ENCODE data around the gene NANOS2. TPM values are rescaled to one million over a fixed set of nuclear protein-coding genes. Genes with fewer than 3 reads are reported as not detected.

Gene NANOS2
- total RNA-seq, 6 experiments from 2014 or later: not detected

Other genes starting within 250 kb of the NANOS2 start
- gene GIPR, start 246.6 kb downstream of the NANOS2 start, total RNA-seq: under 1 TPM in 4 of 6 experiments, not detected in 2; 0.07 to 0.23 (median 0.18) TPM
- gene SNRPD2, start 222.8 kb downstream of the NANOS2 start, total RNA-seq: 10 to 100 TPM; 79.7 to 92.5 (median 88.2) TPM
- gene QPCTL, start 222.1 kb downstream of the NANOS2 start, total RNA-seq: 1 to 10 TPM; 4.4 to 6.9 (median 5.9) TPM
- 10 to 100 TPM in 1 of 6 experiments, 1 to 10 TPM in 5; 5.6 to 12.4 (median 7.4) TPM for gene FBXO46, start 183.9 kb downstream of the NANOS2 start, total RNA-seq
- under 1 TPM in 1 of 6 experiments, not detected in 5; 0.24 TPM for gene MEIOSIN, start 181.3 kb downstream of the NANOS2 start, total RNA-seq
- 10 to 100 TPM in 3 of 6 experiments, 1 to 10 TPM in 3; 7.8 to 11.6 (median 9.5) TPM for gene SIX5, start 145.5 kb downstream of the NANOS2 start, total RNA-seq
- gene DMPK, start 132.3 kb downstream of the NANOS2 start, total RNA-seq: 10 to 100 TPM in 1 of 6 experiments, 1 to 10 TPM in 5; 4.3 to 14.9 (median 8.7) TPM
- 10 to 100 TPM in 4 of 6 experiments, 1 to 10 TPM in 2; 8.3 to 14.3 (median 11.9) TPM for gene DMWD, start 121.9 kb downstream of the NANOS2 start, total RNA-seq
- gene RSPH6A, start 99.5 kb downstream of the NANOS2 start, total RNA-seq: not detected
- gene SYMPK, start 51.6 kb downstream of the NANOS2 start, total RNA-seq: 10 to 100 TPM; 31.1 to 50.1 (median 42.0) TPM
- 10 to 100 TPM; 18.2 to 36.1 (median 25.3) TPM for gene FOXA3, start 50.5 kb downstream of the NANOS2 start, total RNA-seq
- gene IRF2BP1, start 28.6 kb downstream of the NANOS2 start, total RNA-seq: 10 to 100 TPM; 12.8 to 21.5 (median 15.5) TPM
- gene MYPOP, start 12.2 kb downstream of the NANOS2 start, total RNA-seq: 1 to 10 TPM; 2.5 to 5.2 (median 3.9) TPM
- 1 to 10 TPM in 2 of 6 experiments, under 1 TPM in 4; 0.66 to 2.5 (median 0.85) TPM for gene NOVA2, start 59.1 kb upstream of the NANOS2 start, total RNA-seq
- 1 to 10 TPM; 5.8 to 9.7 (median 8.1) TPM for gene CCDC61, start 80.7 kb upstream of the NANOS2 start, total RNA-seq
- 1 to 10 TPM in 1 of 6 experiments, under 1 TPM in 1, not detected in 4; 0.86 to 1.1 TPM for gene PGLYRP1, start 108.3 kb upstream of the NANOS2 start, total RNA-seq
- gene IGFL4, start 126.2 kb upstream of the NANOS2 start, total RNA-seq: not detected
- not detected for gene IGFL3, start 209.9 kb upstream of the NANOS2 start, total RNA-seq
- not detected for gene IGFL2, start 233.5 kb upstream of the NANOS2 start, total RNA-seq

Measured in right lobe of liver (tissue), 5 donors.